HG03575 (cell line): ENCODE data around the gene NUDT21.
"Not testable (repeated sequence)": the region's sequence is repeated elsewhere in the genome, so short reads cannot be mapped to it uniquely, and the experiment has no call there.

Experiments used
- ATAC-seq: cut with Tn5 transposase; IDR thresholded peaks from one replicate; pipeline ENCODE4 v1.9.1; 2021; ENCODE audit not compliant: unreplicated experiment, insufficient number of reproducible peaks, low FRiP score; ENCODE audit errors: extremely low read depth

Gene NUDT21

GRCh38 chr16:56388209-56388608 lies 62.9 kb downstream of the NUDT21 start:
- no peak for ATAC-seq

DNA sequence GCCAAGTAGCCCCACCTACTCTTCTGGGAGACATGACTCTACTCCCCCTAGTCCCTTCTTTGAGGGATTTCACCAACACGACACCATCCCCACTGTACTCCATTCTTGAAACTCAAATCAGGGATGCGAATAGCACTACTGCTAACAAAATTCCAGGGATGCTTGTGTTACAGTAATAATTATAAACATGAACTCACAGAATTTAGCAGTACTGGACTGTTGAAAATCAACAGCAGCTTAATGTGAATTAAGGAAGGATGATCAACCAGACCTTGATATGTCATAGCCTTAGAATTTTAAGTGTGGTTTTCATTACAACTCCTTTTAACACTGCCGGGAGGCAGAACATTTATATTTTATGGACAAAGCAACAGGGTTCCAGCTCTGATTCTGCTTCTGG lies 63.7 kb downstream of the NUDT21 start:
- ATAC-seq: no peak

DNA sequence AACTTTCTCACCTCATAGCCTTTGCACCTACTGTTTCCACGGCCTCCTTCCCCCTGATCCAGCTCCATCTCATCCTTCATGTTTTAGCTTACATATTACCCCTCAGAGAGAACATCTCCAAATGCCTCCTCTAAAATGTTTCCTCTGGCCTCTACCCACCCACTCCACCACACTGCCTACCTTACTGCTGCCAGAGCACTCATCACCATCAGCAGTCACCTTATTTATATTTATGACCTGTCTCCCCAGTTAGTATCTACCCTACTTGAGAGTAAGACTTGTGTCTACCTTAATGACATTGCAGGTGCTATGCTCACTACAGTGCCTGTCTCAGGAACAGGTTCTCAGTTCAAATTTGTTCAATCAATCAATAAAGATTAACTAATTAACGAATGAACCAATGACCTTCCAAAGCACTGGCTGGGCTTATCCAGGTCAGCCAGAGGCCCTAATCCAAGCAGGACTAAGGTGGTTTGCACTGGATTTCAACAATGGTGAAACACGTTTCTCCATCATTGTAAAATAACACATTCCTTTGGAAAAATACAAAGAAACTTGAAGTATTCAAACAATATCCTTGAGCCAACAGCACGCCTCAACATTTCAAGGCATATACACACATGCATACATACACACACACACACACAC lies 66.9 kb downstream of the NUDT21 start:
- ATAC-seq: no peak

DNA sequence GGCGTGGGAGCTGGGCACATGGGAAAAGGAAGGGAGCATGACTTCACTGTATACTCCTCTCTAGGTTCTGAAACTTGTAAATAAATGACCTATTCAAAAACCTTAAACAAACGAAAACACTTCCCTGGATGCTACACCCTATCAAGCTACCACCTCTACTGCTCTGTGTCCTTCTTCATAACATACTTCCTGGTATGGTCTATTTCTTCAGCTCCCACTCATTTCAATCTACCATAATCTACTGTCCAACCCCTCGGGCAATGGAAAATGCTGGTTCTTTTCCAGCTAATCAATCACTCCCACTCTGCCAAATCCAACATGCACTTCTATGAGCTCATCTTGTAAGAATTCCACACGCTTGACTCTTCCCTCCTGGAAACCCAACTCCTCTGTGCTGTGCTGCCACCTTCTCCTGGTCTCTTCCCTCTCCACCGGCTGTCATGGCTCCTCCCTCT lies 68.2 kb downstream of the NUDT21 start:
- no peak for ATAC-seq

- no peak for ATAC-seq
These were observed 68.7 kb downstream of the NUDT21 start for GRCh38 chr16:56382459-56382858.

GRCh38 chr16:56380778-56381485 lies 70.2 kb downstream of the NUDT21 start:
- not testable (repeated sequence) for ATAC-seq
